ENCODE data around the gene POM121.
"Not testable (repeated sequence)": the region's sequence is repeated elsewhere in the genome, so short reads cannot be mapped to it uniquely, and the experiment has no call there.

POM121 gene

DNA sequence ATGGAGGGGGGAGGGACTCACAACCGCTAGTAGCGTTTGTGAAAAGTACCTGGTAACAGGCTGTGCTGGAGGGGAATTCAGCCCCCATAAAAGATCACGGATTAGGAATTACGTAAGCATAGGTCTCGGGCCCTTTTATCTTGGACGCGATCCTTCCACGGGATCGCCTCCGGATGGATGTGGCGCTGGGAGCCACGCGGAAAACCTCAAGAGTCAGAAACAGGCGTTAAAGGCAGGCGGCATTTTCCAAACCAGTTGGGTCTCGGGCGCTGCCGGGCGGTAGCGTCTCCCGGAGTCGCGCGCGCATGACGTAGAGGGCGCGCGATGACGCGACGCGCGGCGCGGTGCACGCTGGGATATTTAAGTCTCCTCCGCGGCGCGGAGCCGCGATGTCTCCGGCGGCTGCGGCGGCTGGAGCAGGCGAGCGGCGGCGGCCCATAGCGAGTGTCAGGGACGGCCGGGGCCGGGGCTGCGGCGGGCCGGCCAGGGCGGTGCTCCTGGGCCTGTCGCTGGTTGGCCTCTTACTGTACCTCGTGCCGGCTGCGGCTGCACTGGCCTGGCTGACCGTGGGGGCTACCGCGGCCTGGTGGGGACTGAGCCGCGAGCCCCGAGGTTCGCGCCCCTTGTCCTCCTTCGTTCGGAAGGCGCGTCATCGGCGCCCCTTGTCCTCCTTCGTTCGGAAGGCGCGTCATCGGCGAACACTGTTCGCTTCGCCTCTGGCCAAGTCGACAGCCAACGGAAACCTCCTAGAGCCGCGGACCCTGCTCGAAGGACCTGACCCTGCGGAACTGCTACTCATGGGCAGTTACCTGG is at the start of gene POM121:
TSS of gene POM121 (plus strand) at position 363 of the 813 bp plus-strand sequence. CDS start at position 390, 27 bp downstream.
- FAIRE-seq (no peak), DNase-seq (ENCODE audit: insufficient read length, low spot score) (peak; percentile 84)
- peak; percentile 89 for TF ChIP-seq POLR2A (IDR thresholded peaks at IDR 0.05; ENCODE audit: low read depth, low read length)

DNA sequence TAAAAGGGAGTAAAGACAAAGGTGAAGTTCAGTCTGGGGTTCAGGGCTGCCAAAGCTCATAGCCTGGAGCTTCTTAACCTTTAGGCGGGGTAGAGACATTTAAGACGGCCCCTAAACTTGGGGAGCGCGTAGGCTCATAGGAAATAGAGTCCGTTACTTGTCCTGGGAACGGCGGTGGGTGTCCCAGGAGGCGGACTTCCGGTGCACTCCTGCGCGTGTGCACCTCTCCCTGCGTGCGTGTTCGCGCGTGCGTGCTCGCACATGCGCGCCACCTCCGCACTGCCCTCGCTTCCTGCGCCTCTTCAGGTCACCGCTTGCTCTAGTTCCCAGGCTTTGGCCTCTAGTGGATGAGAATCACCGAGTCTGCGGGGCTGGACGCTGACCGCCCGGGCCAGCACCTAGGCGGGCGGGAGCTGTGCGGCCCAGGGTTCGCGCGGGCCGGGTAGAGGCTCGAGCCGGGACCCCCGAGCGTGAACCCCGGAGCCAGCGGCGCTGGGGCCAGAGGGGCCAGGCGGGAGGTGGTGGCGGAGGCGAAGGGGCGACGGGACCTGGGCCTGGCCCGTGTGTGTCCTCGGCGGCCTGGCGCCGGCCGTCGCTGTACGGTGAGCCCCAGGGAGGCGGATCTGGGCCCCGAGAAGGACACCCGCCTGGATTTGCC is 45.7 kb upstream of the POM121 start:
- FAIRE-seq: peak; percentile 78
- DNase-seq (ENCODE audit: insufficient read length, low spot score): peak; percentile 46
- TF ChIP-seq POLR2A (IDR thresholded peaks at IDR 0.05; ENCODE audit: low read depth, low read length): peak; percentile 82

DNA sequence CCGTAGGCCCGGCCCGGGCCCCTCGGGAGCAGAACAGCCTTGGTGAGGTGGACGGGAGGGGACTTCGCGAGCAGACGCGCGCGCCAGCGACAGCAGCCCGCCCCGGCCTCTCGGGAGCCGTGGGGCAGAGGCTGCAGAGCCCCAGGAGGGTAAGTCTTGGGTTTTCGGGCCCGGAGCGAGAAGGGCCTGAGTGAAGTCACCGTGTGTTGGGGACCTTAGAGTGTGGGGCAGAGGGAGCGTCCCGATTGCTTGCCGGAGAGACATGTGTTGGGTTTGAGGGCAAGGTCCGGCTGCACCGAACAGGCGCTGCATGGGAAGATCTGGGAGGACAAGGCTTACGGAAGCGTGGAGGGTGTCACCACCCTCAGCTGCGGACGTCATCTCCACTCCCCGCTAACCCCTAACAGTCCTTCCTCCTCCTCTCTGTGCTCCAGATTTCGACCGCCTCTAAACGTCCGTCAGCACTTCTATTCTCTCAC is 45.1 kb upstream of the POM121 start:
- DNase-seq (ENCODE audit: insufficient read length, low spot score) (peak; percentile 14), FAIRE-seq (peak; percentile 57)
- TF ChIP-seq POLR2A (IDR thresholded peaks at IDR 0.05; ENCODE audit: low read depth, low read length): peak; percentile 57; the same call in 1 of the 2 replicates

DNA sequence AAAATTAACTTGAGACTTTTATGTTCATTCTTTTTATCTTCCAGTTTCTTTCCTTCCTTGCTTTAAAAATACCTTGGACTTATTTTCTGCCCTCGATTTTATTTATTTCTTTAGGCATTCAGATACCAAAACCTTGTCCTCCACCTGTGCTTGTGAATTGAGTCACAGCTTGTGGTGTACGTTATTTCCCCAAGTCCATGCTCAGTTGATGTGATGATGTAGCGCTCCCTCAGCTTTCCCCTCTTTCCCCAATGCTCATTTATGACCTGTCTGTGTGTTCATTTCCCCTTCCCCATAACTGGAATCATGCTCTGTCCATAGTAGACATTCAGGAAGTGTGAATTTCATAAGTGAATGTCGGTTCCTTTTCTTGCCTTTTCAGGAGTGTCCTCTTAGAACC is 33.1 kb upstream of the POM121 start:
- not testable (repeated sequence) for DNase-seq (ENCODE audit: insufficient read length, low spot score); FAIRE-seq

DNA sequence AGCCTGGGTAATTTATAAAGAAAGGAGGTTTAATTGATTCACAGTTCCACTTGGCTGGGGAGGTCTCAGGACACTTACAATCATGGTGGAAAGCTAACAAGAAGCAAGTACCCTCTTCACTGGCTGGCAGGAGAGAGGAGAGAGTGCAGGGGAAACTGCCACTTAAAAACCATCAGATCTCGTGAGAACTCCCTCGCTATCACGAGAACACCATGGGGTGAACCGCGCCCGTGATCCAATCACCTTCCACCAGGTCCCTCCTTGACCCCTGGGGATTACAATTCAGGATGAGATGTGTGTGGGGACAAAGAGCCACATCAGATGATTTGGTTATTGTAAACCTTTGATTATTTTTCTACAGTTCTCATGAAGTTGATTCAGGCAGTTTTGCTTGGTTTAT is 20.2 kb upstream of the POM121 start:
- DNase-seq (ENCODE audit: insufficient read length, low spot score); FAIRE-seq: not testable (repeated sequence)

DNA sequence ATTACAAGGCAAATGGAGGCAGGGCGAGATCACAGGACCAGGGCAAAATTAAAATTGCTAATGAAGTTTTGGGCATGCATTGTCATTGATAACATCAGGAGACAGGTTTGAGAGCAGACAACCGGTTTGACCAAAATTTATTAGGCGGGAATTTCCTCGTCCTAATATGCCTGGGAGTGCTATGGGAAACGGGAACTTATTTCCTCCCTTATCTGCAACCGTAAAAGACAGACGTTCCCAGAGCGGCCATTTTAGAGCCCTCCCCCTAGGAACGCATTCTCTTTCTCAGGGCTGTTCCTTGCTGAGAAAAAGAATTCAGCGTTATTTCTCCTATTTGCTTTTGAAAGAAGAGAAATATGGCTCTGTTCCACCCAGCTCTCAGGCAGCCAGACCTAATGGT is 16.5 kb upstream of the POM121 start:
- not testable (repeated sequence) for DNase-seq (ENCODE audit: insufficient read length, low spot score); FAIRE-seq

DNA sequence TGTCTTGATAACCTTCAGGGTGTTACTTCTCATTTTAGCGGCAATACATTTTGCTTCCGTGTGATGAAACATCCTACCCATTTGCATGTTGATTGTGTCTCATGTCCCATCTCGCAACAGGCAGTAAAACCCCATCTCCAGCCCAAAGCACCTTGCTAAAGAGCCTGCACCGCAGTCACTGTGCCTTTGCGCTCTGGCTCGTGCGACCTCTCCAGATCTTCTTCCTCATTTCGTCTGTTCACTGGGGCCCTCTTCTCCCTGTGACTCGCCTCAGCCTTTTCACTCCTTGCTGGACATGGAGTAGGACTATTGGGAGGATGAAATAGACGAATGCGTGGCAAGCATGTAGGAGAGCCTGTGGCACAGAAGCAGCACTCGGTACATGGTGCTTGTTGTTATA is 13.5 kb upstream of the POM121 start:
- not testable (repeated sequence) for FAIRE-seq; DNase-seq (ENCODE audit: insufficient read length, low spot score)

DNA sequence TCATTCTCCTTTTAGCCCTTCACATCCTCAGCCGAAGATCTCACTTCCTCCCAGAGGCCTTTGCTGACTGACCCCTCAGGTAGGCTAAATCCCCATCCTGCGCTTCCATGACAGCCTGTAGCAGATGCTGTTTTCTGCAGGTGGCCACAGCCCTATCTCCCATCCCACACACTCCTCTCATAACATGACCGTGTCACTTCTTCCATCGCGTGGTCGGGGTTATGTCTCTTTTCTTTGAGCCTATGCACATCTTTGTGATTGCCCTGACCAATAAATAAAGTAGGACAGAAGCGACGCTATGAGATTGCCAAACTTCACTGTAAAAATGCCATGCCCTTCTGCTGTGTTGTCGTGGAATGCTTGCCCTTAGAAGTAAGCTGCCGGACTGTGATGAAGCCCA is 11.1 kb upstream of the POM121 start:
- not testable (repeated sequence) for FAIRE-seq; DNase-seq (ENCODE audit: insufficient read length, low spot score)

DNA sequence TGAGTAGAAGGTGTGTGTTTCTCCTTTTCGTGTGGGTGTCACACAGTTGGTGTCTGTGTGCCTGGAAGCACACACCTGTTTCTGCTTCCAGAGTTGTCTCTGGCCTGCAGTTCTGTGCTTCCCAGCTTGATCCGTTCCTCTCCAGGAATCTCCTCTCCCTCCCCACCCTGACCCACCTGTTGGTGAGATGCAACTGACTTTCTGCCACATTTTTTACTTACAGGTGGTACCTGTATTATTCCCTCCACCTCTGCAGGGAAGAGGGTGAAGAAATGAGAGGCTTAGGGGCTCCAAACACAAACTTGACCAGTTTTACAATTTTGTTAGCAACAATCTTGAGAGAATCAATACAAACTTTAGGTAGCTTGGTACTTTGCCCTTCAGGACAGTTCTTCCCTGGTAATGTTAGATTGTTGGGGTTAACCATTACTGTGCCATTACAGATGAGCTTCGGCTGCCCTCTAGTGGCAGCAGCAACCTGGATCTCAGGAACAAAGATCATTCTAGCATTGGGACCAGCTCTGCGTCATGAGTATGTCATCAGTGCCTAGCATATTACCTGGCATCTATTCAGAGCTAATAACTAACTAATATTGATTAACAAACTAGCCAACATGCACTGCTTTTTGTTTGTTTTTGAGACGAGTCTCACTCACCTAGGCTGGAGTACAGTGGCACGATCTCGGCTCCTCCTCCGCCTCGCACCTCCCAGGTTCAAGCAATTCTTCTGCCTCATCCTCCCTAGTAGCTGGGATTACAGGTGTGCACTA is 10.0 kb upstream of the POM121 start:
- not testable (repeated sequence) for FAIRE-seq
- peak; percentile 26 for DNase-seq (ENCODE audit: insufficient read length, low spot score)

DNA sequence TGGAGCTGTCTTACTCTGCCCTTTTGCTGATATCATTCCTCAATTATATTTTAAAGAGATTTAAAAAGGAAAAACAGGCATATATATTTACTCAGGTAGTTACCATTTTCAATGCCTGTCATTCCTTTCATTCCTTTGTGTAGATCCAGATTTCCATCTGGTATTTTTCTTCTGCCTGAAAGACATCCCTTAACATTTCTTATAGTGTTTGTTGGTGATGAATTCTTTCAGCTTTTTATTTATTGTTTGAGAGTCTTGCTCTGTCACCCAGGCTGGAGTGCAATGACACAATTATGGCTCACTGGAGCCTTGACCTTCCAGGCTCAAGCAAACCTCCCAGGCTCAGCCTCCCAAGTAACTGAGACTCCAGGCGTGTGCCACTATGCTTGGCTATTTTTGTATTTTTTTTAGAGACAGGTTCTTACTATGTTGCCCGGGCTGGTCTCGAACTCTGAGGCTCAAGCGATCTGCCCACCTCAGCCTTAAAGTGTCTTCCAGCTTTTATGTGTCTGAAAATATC is 5.6 kb upstream of the POM121 start:
- DNase-seq (ENCODE audit: insufficient read length, low spot score): no peak
- TF ChIP-seq POLR2A (IDR thresholded peaks at IDR 0.05; ENCODE audit: low read depth, low read length): no peak
- no peak for FAIRE-seq

DNA sequence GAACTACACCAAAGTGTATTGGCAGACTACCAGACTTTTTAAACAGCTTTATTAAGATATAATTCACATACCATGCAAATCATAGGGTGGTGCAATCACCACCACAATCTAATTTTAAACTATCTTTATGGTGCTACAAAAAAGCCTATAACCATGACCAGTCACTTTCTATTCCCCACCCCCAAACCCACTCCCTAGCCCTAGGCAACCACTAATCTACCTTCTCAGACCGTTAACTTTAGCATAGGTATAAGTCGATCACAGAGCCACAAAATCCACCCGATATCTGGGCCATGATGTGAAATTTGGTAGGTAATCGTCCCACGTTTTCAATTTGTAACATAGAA is 536 bp upstream of the POM121 start:
- DNase-seq (ENCODE audit: insufficient read length, low spot score): no peak
- FAIRE-seq: no peak

DNA sequence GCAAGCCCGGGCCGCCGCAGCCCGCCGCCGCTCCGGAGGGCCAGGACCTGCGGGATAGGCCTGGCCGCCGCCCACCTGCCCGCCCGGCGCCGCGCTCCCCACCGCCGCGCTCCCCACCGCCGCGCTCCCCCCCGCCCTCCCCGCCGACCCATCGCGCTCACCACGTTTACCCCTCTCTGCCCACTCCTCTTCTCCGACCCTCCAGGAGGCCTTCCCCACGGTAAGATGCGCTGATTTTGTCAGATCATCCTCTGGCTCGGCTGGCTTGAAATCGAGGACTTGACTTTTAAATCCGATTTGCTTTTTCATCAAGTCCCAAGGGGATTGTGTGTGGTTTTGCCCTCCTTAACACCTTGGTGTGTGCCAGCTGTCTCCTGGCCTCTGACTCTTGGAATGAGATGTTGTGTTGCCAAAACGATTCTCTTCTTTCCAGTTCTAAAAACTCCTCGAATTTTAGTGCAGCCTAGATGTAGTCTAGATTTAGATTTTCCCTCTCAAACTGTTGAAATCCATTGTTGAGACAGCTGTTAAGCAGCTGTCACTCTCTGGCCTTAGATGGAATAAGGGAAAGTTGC is 738 bp downstream of the POM121 start:
- DNase-seq (ENCODE audit: insufficient read length, low spot score) (no peak), FAIRE-seq (no peak)
- TF ChIP-seq POLR2A (IDR thresholded peaks at IDR 0.05; ENCODE audit: low read depth, low read length): no peak

More for the DNA sequence above, 536 bp upstream of the POM121 start:
- TF ChIP-seq POLR2A (IDR thresholded peaks at IDR 0.05; ENCODE audit: low read depth, low read length): no peak

DNA sequence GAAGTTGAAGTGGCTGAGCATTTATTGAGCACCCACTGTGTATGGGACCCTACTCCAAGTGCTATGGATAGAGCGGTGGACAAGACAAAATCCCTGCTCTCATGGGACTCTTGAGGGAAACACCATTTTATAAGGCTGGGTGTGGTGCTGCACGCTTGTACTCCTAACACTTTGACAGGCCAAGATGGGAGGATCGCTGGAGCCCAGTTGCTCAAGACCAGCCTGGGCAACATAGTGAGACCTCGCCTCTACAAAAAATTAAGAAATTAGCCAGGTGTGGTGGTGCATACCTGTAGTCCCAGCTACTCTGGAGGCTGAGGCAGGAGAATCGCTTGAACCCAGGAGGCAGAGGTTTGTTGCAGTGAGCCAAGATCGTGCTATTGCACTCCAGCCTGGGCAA is 2.9 kb downstream of the POM121 start:
- not testable (repeated sequence) for DNase-seq (ENCODE audit: insufficient read length, low spot score); FAIRE-seq

DNA sequence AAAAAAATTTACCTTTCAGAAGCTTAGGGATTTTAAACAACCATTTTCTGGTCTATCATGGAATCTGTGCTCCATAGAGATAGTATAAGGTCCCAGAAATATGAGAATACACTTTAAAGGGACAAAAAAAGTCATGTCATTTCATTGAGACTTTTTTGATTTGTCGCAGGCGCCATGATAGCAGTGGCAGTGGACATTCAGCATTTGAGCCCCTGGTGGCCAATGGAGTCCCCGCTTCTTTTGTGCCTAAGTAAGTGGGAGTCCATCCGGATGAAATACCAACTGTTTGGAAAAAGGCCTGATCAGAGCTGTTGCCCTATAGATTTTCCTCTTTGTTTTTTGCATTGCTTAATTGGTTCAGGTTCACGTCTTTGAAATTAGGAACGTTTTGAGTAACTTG is 3.3 kb downstream of the POM121 start:
- not testable (repeated sequence) for FAIRE-seq; DNase-seq (ENCODE audit: insufficient read length, low spot score)

DNA sequence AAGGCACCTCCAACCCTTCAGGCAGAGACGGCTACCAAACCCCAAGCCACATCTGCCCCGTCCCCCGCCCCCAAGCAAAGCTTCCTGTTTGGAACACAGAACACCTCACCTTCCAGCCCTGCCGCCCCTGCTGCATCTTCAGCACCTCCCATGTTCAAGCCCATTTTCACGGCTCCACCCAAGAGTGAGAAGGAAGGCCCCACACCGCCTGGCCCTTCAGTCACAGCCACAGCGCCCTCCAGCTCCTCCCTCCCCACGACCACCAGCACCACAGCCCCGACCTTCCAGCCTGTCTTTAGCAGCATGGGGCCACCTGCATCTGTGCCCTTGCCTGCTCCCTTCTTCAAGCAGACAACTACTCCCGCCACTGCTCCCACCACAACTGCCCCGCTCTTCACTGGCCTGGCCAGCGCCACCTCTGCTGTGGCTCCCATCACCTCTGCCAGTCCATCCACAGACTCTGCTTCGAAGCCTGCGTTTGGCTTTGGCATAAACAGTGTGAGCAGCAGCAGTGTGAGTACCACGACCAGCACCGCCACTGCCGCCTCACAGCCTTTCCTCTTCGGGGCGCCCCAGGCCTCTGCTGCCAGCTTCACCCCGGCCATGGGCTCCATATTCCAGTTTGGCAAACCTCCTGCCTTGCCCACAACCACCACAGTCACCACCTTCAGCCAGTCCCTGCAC is 17.3 kb downstream of the POM121 start:
- not testable (repeated sequence) for DNase-seq (ENCODE audit: insufficient read length, low spot score); FAIRE-seq

DNA sequence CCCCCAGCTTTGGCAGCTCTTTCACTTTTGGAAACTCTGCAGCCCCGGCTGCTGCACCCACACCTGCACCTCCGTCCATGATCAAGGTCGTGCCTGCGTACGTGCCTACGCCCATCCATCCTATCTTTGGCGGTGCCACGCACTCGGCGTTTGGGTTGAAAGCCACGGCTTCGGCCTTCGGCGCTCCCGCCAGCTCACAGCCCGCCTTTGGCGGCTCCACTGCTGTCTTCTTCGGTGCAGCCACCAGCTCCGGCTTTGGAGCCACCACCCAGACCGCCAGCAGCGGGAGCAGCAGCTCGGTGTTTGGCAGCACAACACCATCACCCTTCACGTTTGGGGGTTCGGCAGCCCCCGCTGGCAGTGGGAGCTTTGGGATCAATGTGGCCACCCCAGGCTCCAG is 18.1 kb downstream of the POM121 start:
- not testable (repeated sequence) for FAIRE-seq

DNA sequence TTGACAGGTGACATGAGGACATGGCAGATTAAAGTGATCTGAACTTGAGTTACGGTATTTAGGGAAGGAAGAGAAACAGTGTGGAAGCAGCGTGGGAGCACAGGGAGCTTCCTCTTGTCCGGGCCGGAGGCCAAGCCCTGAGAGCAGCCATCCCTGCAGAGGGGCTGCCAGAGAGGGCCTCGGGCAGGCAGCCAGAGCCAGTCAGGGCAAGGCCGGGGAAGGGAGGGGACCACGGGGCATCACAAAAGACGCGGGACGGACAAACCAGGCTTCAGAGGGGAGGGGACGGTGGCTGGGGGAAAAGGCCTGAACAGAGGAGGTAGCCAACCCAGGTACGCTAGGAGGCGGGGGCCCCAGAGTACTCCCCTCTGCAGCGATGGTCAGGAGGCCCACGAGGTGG is 20.0 kb downstream of the POM121 start:
- FAIRE-seq: not testable (repeated sequence)

More for the DNA sequence above, 18.1 kb downstream of the POM121 start:
- DNase-seq (ENCODE audit: insufficient read length, low spot score): not testable (repeated sequence)

DNA sequence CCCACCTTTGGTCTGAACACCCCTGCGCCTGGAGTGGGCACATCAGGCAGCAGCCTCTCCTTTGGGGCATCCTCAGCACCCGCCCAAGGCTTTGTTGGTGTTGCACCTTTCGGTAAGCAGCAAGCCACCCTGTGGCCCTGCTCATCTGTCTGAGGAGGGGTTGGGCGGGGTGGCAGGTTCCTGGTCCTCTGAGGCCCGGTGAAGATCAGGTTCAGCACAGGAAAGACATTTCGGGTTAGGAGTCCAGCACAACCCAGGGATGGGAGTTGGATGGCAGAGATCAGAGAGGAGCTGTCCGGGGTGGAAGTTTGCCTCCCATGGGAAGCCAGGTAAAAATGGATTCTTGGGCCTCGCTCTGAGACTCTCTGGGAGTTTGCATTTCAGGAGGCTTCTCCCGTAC is 20.7 kb downstream of the POM121 start:
- FAIRE-seq; DNase-seq (ENCODE audit: insufficient read length, low spot score): not testable (repeated sequence)

More for the DNA sequence above, 20.0 kb downstream of the POM121 start:
- not testable (repeated sequence) for DNase-seq (ENCODE audit: insufficient read length, low spot score)
